H1 (cell line): ENCODE data around the gene PMEPA1. TPM values are rescaled to one million over a fixed set of nuclear protein-coding genes. Genes with fewer than 3 reads are reported as not detected.

Experiments used
- CTCF ChIA-PET: fragments of 300-600 bp; sonication (Branson Sonifier 250); formaldehyde crosslinking; loops from one replicate; lab custom pipeline; 2021; ENCODE audit not compliant: partially characterized antibody; lab: Charles Lee
- POLR2A ChIA-PET: fragments of 300-600 bp; sonication (Branson Sonifier 250); formaldehyde crosslinking; loops from one replicate; lab custom pipeline; 2021; ENCODE audit warnings: inconsistent platforms; ENCODE audit not compliant: partially characterized antibody; lab: Charles Lee
- DNase-seq, 2 experiments: peaks; one replicate each; pipeline versions ENCODE4 v3.0.0 to v3.0.0-alpha.2; 2010 to 2022; ENCODE audit warnings: low spot score in 2 of 2, low read depth in 1 of 2, mixed read lengths in 1 of 2
- FAIRE-seq: peaks from 2 replicates; lab custom pipeline; 2011; peaks lifted over from hg19 to GRCh38; lab: Jason Lieb, UNC
- H2AFZ ChIP-seq: 2 replicates; pipeline ENCODE4 v1.8.1; 2012; ENCODE audit warnings: low read length, inconsistent platforms
- H2AK5ac ChIP-seq: 2 replicates; pipeline ENCODE4 v1.6.1; 2013; ENCODE audit warnings: low read depth, low read length
- H2BK120ac ChIP-seq: replicated peaks from 2 replicates; pipeline ENCODE3; 2013; ENCODE audit warnings: low read depth, low read length, inconsistent platforms
- H2BK12ac ChIP-seq: 2 replicates; pipeline ENCODE4 v1.6.1; 2013; ENCODE audit warnings: low read depth, low read length
- H2BK15ac ChIP-seq: 2 replicates; pipeline ENCODE4 v1.6.1; 2013; ENCODE audit warnings: low read length
- H2BK20ac ChIP-seq: 2 replicates; pipeline ENCODE4 v1.6.1; 2013; ENCODE audit warnings: low read length
- H2BK5ac ChIP-seq: 2 replicates; pipeline ENCODE4 v1.6.1; 2013; ENCODE audit warnings: low read depth, low read length
- H3K14ac ChIP-seq: 2 replicates; pipeline ENCODE4 v1.6.1; 2013; ENCODE audit warnings: inconsistent platforms; ENCODE audit not compliant: insufficient read length
- H3K18ac ChIP-seq: 2 replicates; pipeline ENCODE4 v1.6.1; 2013; ENCODE audit warnings: low read length; ENCODE audit errors: extremely low read depth
- H3K23ac ChIP-seq: 2 replicates; pipeline ENCODE4 v1.6.1; 2013; ENCODE audit warnings: inconsistent platforms; ENCODE audit not compliant: insufficient read length
- H3K23me2 ChIP-seq: 2 replicates; pipeline ENCODE4 v1.6.1; 2013; ENCODE audit warnings: low read depth, low read length
- H3K27ac ChIP-seq: 2 replicates; pipeline ENCODE4 v1.6.1; 2011; ENCODE audit warnings: low read depth, low read length, inconsistent platforms
- H3K27me3 ChIP-seq, 4 experiments: replicated peaks in 1 of 4; 1 replicate in 1 of 4; 2 replicates in 3 of 4; pipeline versions ENCODE4 v1.6.1 to v1.8.1; 2011 to 2013; ENCODE audit warnings: low read length in 3 of 4, mild to moderate bottlenecking in 3 of 4, inconsistent platforms in 2 of 4, mixed read lengths in 2 of 4, moderate library complexity in 1 of 4; ENCODE audit not compliant: control insufficient read depth in 3 of 4, insufficient read depth in 3 of 4; ENCODE audit errors: extremely low read depth in 1 of 4
- H3K36me3 ChIP-seq, 4 experiments: 2 replicates each; pipeline versions ENCODE4 v1.6.1 to v1.8.1; 2011 to 2013; ENCODE audit warnings: mild to moderate bottlenecking in 4 of 4, low read length in 3 of 4, moderate library complexity in 2 of 4, control low read depth in 1 of 4, inconsistent platforms in 1 of 4; ENCODE audit not compliant: insufficient read depth in 4 of 4, control insufficient read depth in 2 of 4
- H3K4ac ChIP-seq: replicated peaks from 2 replicates; pipeline ENCODE3; 2013; ENCODE audit warnings: low read length, low read depth, mixed read lengths, inconsistent platforms; ENCODE audit not compliant: insufficient read length
- H3K4me1 ChIP-seq, 4 experiments: replicated peaks in 1 of 4; 1 replicate in 1 of 4; 2 replicates in 3 of 4; pipeline versions ENCODE4 v1.6.1 to v1.8.1; 2011 to 2013; ENCODE audit warnings: low read length in 3 of 4, inconsistent platforms in 2 of 4, mixed read lengths in 1 of 4; ENCODE audit not compliant: insufficient read depth in 4 of 4, control insufficient read depth in 3 of 4
- H3K4me2 ChIP-seq, 2 experiments: 2 replicates each; pipeline versions ENCODE4 v1.6.1 to v1.8.1; 2011 to 2013; ENCODE audit warnings: low read depth in 2 of 2, low read length in 2 of 2, control low read depth in 1 of 2, inconsistent platforms in 1 of 2, mild to moderate bottlenecking in 1 of 2; ENCODE audit not compliant: insufficient read depth in 1 of 2
- H3K4me3 ChIP-seq, 4 experiments: fragments of 200-600, 300-600 bp in 1 of 4; sonication (generic), shearing (Covaris generic), sonication (Bioruptor Twin) in 1 of 4; 2 replicates each; pipeline versions ENCODE4 v1.5.1 to v1.8.1; 2011 to 2016; ENCODE audit warnings: low read length in 4 of 4, low read depth in 3 of 4, control low read depth in 2 of 4, inconsistent platforms in 2 of 4, mild to moderate bottlenecking in 2 of 4, mixed read lengths in 1 of 4, moderate library complexity in 1 of 4; ENCODE audit not compliant: insufficient read depth in 2 of 4; ENCODE audit errors: extremely low read depth in 1 of 4
- H3K56ac ChIP-seq: replicated peaks from 2 replicates; pipeline ENCODE3; 2013; ENCODE audit warnings: low read depth, mild to moderate bottlenecking, mixed read lengths, low read length, inconsistent platforms; ENCODE audit not compliant: insufficient read length
- H3K79me1 ChIP-seq: 2 replicates; pipeline ENCODE4 v1.6.1; 2013; ENCODE audit warnings: low read depth, low read length, control low read depth
- H3K79me2 ChIP-seq, 2 experiments: 2 replicates each; pipeline versions ENCODE4 v1.6.1 to v1.8.1; 2012 to 2013; ENCODE audit warnings: low read length in 2 of 2, mild to moderate bottlenecking in 2 of 2, inconsistent platforms in 1 of 2; ENCODE audit not compliant: insufficient read depth in 2 of 2, control insufficient read depth in 1 of 2
- H3K9ac ChIP-seq, 4 experiments: replicated peaks in 1 of 4; 1 replicate in 1 of 4; 2 replicates in 3 of 4; pipeline versions ENCODE4 v1.6.1 to v1.8.1; 2011 to 2013; ENCODE audit warnings: low read depth in 3 of 4, low read length in 3 of 4, control low read depth in 2 of 4, mild to moderate bottlenecking in 2 of 4, moderate library complexity in 2 of 4, inconsistent platforms in 1 of 4; ENCODE audit errors: extremely low read depth in 1 of 4
- H3K9me3 ChIP-seq, 2 experiments: 2 replicates each; pipeline versions ENCODE4 v1.6.1 to v1.8.1; 2012 to 2013; ENCODE audit warnings: mild to moderate bottlenecking in 2 of 2, moderate library complexity in 2 of 2, control low read depth in 1 of 2, inconsistent platforms in 1 of 2, low read depth in 1 of 2, low read length in 1 of 2, mixed read lengths in 1 of 2; ENCODE audit not compliant: insufficient read depth in 2 of 2
- H4K20me1 ChIP-seq, 2 experiments: replicated peaks in 1 of 2; 2 replicates each; pipeline versions ENCODE3 to v1.8.1; 2011 to 2013; ENCODE audit warnings: inconsistent platforms in 2 of 2, low read length in 2 of 2, mild to moderate bottlenecking in 1 of 2; ENCODE audit not compliant: insufficient read depth in 2 of 2, control insufficient read depth in 1 of 2
- H4K5ac ChIP-seq: 2 replicates; pipeline ENCODE4 v1.6.1; 2013; ENCODE audit warnings: low read length, low read depth, mixed read lengths, inconsistent platforms; ENCODE audit not compliant: insufficient read length
- H4K8ac ChIP-seq: 2 replicates; pipeline ENCODE4 v1.8.0; 2013; ENCODE audit warnings: mild to moderate bottlenecking, moderate library complexity, low read length, inconsistent platforms; ENCODE audit not compliant: insufficient read depth; ENCODE audit errors: extremely low read depth
- H4K91ac ChIP-seq: replicated peaks from 2 replicates; pipeline ENCODE3; 2013; ENCODE audit warnings: low read length, mixed read lengths, inconsistent platforms; ENCODE audit not compliant: insufficient read length
- POU5F1 ChIP-seq: IDR thresholded peaks from 2 replicates; pipeline ENCODE4 v1.6.1; 2011; ENCODE audit warnings: low read depth, mild to moderate bottlenecking, low read length, moderate library complexity
- WGBS, 2 experiments: shearing (Covaris generic) in 1 of 2; methylation state at CpG; one replicate each; pipeline versions ENCODE4 v1.1.6 to v1.1.7; 2013 to 2015; ENCODE audit warnings: low lambda C conversion rate in 2 of 2, mixed read lengths in 2 of 2, inconsistent platforms in 1 of 2, low coverage in 1 of 2, missing lambda C conversion rate in 1 of 2; ENCODE audit not compliant: insufficient replicate concordance in 2 of 2, insufficient coverage in 1 of 2, insufficient read length in 1 of 2; ENCODE audit errors: extremely low coverage in 1 of 2, missing lambda C conversion rate in 1 of 2; 5-methylcytosine and 5-hydroxymethylcytosine counted together
- polyA plus RNA-seq, 7 experiments: library from polyadenylated mRNA; depleted of rRNA in 3 of 7; stranded (reverse) in 5 of 7; unstranded in 2 of 7; fragments of >200 nt in 5 of 7; fragments of 200-250 nt in 2 of 7; gene quantifications; 1 replicate in 5 of 7; 2 replicates in 1 of 7; 4 replicates in 1 of 7; pipeline versions ENCODE4 v1.2.1 to v1.2.3, GENCODE V29; 2011 to 2013; ENCODE audit warnings: missing spikeins in 2 of 7, mixed read lengths in 2 of 7
- total RNA-seq: library from RNA; stranded (reverse); fragmentation: NEBNext Ultra II Directional; extraction: Animal tissue kit (Norgen Biotek cat#: 25700); gene quantifications from 2 replicates; pipeline ENCODE4 v1.2.1, GENCODE V29; 2021

The PMEPA1 gene
- total and polyA plus RNA-seq, 2 of the 8 experiments (the other 6 are each of a cell fraction or from before 2014, with no cell fraction given) = 12.7 to 20.5 TPM

DNA sequence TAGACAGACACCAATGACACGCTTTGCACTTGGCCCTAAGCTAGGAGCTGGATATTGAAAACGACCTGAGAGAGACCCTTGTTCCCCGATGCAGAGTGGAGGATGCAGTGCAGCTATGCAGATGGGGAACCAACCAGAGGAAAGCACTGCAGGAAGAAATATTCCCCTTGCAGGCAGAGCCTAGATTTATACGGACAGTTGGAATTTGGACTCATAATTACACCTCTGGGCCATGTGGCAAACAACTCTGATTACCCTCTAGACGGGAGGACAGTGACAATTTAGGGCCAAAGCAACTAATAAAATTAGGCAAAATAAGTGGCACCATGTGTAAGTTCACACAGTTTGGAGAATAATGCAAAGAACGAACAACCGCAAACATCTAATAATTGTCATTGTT, 12.3 kb downstream of the PMEPA1 start:
- H3K36me3 ChIP-seq = no peaks in the 10 kb centered on the region
- H4K20me1 ChIP-seq = peaks cover 30 to 50% of the 10 kb centered on the region in 2 experiments
- no peak overlapping the region for H2AFZ ChIP-seq
- H3K4me1 ChIP-seq = peaks cover 0 to 16% (median 7%) of the 10 kb centered on the region in 4 experiments; a peak in 5 of 7 replicates
- no peak overlapping the region for H3K56ac ChIP-seq
- no peak overlapping the region for H2AK5ac ChIP-seq
- H2BK5ac ChIP-seq = no peak overlapping the region
- no peaks in the 10 kb centered on the region for H3K27me3 ChIP-seq
- no peak overlapping the region for H2BK20ac ChIP-seq
- CTCF ChIA-PET = interaction anchor here (0.6 to 4.4 kb wide), 6 partner anchors 10 to 499 kb away, joined by 3 to 20 read pairs (median 5); no protein-coding TSS in a partner anchor
- H3K9me3 ChIP-seq = no peaks in the 10 kb centered on the region
- no peak overlapping the region for H3K4me3 ChIP-seq
- POLR2A ChIA-PET = interaction anchor here (1.4 to 4.2 kb wide), 2 partner anchors 10 to 12 kb away, joined by 3 to 31 read pairs; partner anchors contain the start of gene PMEPA1
- FAIRE-seq = no peak
- no peak overlapping the region for H2BK15ac ChIP-seq
- WGBS, 2 experiments = 78% methylated on average over 7 of the region's 7 CpGs; no CpG with 5 or more reads in 1 of the 2 experiments
- H3K4me2 ChIP-seq = no peak overlapping the region
- DNase-seq = no peak
- no peak overlapping the region for H3K27ac ChIP-seq
- H3K9ac ChIP-seq = no peak overlapping the region
- H4K5ac ChIP-seq = no peak overlapping the region
- H3K23ac ChIP-seq = no peak overlapping the region
- TF ChIP-seq POU5F1 = no peak
- H3K18ac ChIP-seq = no peak overlapping the region
- no peak overlapping the region for H4K8ac ChIP-seq
- H3K79me1 ChIP-seq = peaks cover 32% of the 10 kb centered on the region
- H3K79me2 ChIP-seq = peaks cover 9 to 94% of the 10 kb centered on the region in 2 experiments
- H2BK12ac ChIP-seq = no peak overlapping the region
- H3K14ac ChIP-seq = no peak overlapping the region
- H3K4ac ChIP-seq = no peak overlapping the region
- H3K23me2 ChIP-seq = no peaks in the 10 kb centered on the region
- no peak overlapping the region for H4K91ac ChIP-seq
- no peak overlapping the region for H2BK120ac ChIP-seq
